ENCODE results near the gene LTN1.
A peak's percentile ranks its signal among the peaks of the same experiment; 100 is the strongest.

LTN1 gene

DNA sequence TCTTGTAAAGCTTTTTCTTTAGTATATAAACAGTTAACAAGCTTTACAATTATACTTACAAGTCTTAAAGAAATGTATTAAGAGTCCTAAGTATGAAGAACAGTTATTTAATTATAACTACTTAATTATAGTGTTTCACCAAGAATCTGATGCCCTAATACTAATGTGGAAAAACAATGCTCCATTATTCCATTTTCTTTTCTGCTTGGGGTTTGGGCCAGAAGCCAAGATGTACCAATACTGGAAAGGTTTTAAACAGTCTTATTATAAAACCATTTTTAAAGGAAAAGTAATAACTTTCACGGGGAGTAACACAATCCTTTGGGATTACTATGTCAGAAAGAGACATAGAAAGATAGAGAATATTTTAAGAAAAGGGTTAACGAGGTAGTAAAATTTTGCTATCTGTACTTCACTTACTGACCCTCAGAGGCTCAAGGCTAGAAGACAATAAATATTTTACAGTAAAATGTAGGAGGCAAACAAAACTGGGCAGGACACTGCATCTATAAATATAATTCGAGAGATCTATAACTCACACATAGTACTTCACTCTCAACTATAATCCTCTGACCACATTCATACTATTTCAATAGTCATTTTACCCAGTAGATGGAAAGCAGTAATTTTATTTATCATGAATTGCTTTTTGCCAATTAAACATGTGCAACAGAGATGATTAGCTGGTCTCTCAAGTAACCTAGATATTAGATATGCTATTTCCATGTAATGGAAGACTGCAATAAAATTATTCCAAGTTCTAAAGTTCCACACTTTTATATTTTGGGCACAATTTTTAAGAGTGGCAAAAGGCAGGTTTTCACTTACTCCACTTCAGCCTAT, 63.9 kb downstream of the LTN1 start:
- no peak for DNase-seq

DNA sequence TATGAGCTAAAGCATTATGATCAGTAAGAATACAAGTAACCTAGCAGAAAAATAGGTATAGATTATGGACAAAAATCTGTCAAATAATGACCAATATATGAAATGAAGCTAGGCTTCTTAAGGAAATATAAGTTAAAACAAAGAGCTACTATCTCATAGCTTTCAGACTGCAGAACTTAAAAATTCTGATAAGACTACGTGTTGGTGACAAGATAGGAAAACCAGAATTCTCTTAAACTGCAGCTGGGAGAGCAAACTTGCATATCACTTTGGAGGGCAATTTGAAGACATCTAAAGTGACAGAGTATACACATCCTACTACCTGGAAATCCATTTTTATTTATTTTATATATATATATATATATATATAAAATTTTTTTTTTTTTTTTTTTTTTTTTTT, 65.5 kb downstream of the LTN1 start:
- no peak for DNase-seq

DNA sequence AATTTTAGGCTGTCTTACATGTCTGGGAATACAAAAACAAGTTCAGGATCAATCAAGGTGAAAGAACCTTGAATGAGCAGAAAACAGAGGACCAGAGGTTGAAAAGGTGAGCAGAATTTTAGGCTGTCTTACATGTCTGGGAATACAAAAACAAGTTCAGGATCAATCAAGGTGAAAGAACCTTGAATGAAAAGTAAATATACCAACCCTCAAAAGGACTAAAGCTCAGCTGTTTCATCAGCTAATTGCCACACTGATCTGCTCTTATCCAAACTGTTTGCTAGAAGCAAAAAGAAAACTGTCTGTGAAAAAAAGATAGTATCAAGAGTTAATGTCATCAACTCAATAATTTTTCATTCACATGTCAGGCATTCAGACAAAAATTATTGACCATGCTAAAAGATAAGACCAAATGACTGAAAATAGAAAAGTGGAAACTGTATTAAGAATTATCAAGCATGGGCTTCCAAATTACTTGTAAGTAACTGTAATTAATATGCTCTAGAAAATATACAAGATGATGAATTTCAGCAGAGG, 69.2 kb downstream of the LTN1 start:
- DNase-seq, result no peak

DNA sequence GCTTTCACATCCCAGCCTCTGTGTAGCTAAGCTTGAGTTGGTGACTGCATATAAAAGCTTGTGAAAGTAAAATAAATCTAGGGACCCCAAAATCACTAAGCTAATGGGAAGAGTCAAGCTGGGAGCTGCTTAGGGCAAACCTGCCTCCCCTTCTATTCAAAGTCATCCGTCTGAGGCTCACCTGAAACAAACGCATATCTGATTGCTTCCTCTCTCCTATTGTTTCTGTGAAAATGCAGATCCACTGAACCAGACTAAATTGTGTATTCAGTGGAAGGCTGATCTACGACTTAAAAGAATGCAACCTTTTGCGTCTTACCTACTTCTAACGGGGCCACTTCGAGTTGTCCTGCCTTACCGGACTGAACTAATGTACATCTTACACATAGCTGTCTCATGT, 70.3 kb downstream of the LTN1 start:
- DNase-seq, result no peak

DNA sequence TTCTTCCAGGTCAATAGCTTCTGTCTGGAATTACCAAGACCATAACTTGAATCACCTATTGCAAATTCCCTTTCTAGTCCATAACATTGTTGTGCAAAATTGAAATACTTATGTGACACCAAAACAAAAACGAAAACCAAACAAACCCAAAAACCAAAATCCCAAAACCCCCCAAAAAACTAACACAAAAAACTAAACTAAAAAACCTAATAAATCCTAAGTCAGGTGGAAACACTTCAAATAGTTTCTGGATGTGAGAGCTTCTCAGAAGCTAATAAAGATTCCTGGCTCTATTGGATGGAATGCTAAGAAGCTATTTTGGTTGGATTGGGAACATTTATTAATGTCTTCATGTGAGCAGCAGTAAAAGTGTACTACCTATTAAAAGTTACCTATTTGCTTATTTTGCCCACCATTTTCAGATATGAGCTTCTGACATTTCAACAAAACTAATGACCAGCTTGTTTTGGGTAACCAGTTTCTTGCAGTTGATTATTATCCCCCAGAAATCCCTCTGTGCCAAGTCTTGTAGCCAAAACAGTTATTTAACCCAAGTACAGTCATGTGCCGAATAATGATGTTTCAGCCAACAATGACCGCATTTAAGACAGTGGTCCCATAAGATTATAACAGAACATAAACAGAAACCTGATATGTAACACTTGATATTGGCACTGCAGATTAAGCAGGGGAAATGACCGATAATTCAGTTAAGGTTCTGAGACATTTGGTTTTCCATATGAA, 76.4 kb downstream of the LTN1 start:
- DNase-seq, result no peak

DNA sequence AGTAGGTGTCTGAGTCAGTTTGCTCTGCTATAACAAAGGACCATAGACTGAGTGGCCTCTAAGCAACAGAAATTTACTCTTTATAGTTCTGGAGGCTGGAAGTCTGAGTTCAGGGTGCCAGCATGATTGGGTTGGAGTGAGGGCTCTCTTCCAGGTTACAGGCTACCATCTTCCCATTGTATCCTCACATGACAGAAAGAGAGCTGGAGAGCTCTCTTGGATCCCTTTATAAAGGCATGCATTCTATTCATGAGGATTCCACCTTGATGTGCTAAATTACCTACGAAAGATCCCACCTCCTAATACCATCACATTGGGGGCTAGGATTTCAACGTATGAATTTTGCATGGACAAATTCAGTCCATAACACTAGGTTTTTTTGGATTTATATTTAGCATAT, 79.6 kb downstream of the LTN1 start:
- no peak for DNase-seq

DNA sequence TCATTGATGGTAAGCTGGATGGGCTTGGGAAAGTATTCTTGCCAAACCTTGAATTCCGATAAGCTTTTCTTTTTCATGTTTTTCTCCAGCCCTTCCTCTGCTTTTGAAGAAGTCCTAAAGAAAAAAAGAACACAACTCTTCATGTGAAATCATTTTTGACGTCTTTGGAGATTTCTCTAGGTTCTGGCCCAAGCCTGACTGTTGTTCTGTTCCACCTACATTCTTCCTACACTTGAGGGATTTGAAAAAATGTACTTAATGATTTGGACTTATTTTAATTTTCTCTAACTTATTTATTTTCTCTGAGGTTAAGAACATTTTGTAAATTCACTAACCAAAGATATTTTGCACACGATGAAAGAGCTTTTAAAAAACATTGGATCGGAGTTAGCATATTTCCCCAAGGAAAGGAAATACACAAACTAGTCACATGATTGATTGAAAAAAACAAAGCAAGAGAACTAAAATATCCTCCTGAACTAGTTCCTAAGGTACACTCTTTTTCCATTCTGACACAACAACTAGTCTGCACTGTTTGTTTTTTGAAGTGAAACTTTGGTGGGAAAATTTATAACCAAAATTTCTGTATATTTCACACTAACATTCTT, 82.3 kb downstream of the LTN1 start:
- no peak for DNase-seq

DNA sequence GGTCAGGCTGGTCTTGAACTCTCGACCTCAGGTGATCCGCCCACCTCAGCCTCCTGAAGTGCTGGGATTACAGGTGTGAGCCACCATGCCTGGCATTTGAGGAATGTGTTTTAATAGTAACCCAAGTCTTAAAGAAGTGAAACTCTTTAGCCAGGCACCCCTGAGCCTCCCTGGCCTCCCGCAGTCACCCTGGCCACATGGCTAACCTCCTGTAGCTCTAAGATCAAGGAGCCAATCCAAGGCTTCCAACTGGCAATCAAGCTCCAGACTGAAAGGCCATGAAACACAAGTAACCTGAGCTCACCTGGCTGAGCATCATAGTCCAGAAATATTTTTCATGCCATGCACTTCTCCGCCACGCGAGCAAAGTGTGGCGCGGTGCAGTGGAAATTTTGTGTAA, 84.3 kb downstream of the LTN1 start:
- no peak for DNase-seq

DNA sequence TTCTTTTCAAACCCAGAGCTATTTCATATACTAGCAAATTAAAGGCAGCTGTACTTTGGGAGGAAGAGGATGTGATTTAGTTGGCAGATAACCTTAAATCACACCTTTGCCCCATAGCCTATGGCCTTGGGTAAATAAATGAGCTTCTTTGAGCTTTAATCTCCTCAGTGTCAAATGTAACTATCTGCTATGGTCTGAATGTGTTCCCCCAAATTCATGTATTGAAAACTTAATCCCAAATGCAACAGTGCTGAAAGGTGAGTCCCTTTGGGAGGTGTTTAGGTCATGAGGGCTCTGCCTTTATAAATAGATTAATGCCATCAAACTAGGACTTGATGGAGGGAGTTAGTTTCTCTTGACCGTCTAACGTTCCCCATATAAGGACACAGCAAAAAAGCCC, 85.8 kb downstream of the LTN1 start:
- no peak for DNase-seq

DNA sequence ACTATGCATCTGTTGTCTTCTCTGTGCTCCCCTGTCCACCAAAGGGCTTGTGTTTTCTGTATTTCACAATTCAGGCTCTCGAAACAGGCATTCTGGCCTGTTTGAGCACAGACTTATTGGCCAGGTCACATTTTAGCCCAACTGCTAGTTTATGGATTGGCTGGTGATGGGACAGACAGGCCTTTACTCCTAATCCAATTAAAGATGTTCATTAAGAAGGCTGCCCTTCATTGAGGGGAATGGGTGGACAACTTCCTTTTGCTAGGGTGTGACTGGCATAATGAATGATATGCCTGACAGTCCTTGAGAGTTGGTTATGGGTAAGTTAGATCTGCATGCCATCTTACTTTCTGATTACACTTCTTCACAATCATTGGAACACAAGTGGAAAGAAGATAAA, 86.4 kb downstream of the LTN1 start:
- DNase-seq, result no peak

DNA sequence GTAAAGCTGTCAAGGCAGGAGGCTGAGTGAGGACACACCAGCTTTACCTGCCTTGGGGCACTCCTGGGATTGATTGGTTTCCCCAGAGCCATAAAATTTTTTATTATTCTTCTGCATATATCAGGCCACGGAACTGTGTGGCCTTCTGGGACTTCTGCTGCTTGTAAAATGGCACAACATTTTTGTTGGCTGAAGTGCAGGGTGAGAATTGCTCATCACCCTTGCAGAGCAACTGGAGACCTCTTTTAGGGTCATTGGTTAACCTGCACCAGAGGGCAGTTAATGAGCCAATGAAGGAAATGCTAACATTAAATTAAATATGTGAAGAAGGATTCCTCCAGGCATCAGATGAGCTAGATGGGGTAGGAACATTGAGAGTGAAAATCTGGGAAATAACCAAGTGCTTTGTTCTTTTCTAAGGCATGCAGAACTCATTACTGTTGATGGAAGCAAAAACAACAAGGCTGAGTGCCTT, 87.7 kb downstream of the LTN1 start:
- no peak for DNase-seq

DNA sequence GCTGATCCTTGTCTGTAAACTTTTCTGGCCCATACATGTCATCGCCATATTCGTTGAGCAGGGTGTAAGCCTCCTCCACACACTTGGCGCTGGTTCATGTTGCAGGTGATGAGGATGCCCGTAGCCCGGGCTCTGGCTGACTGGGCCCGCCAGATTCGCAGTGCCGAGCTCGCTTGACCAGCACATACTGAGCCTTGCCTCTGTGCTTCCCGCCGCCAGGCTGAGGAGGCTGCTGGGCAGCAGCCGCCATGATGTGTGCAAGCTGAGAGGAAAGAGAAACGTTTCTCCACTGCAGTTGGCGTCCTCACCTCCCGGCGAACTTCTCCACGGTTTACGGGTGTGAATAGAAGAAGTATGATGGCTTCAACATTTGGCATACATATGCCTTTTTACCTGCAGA, 89.2 kb downstream of the LTN1 start:
- DNase-seq, result no peak

DNA sequence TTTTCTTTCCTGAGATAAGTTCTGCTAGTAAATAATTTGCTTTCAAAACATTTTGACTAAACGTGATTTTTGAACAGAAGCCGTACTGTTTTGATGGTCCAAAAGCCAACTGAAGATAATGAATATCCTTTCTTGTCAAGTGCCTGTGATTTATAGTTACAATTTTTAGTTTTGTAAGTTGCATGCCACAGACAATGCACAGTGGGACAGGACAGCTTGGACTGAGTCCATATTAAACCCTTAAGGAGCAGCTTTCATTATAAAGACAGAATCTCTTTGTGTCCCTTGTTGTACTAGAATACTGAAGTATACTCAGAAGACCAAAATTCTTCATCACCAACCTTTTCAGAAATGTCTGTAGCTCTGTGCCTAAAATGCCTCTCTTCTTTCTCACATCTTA, 92.2 kb downstream of the LTN1 start:
- DNase-seq, result no peak

DNA sequence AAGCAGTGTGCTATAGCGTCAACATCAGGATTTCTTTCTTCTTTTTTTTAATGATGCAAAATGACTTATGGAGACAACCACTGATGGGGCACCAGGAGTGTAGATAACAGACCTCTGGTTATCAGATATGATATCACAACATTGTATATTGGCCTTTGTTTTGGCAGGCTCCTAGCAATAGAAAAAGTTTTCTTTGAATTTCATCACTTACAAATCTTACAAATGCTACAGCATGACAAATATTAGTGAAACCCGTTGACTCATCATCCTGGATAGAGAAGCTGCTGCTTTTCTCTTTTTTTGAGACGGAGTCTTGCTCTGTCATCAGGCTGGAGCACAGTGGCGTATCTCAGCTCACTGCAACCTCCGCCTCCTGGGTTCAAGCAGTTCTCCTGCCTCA, 92.9 kb downstream of the LTN1 start:
- DNase-seq, result no peak

DNA sequence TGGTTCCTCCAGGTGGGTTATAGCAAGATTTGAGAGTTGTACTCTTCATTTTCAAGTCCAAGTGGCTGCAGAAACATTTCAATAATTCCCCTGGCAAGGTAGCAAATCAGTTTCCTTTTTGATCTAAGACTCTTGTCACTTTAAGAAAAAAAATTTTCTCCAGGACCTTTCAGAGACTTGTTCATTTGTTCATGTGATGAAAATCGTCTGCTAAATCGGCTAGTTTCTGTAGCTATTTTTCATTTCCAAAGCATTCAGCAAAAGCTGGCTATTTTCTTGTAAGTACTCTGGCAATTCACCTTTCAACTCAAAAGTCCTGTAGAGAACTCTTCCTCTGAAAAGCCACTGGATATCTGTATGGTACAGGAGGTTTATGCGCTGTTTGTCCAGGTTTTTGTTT, 93.5 kb downstream of the LTN1 start:
- DNase-seq, result no peak

DNA sequence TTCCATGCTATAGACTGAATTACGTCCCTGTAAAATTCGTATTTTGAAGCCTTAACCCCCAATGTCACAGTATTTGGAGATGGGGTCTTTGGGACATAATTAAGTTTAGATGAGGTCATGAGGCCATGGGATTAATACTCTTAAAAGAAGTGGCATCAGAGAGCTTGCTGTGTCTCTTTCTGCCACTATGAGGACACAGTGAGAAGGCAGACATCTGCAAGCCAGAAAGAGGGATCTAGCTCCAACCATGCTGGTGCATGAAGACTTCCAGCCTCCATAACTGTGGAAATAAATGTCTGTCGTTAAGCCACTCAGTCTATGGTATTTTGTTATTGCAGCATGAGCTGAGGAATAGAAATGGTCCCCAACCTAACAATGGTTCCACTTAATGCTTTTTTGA, 99.0 kb downstream of the LTN1 start:
- DNase-seq, result no peak

DNA sequence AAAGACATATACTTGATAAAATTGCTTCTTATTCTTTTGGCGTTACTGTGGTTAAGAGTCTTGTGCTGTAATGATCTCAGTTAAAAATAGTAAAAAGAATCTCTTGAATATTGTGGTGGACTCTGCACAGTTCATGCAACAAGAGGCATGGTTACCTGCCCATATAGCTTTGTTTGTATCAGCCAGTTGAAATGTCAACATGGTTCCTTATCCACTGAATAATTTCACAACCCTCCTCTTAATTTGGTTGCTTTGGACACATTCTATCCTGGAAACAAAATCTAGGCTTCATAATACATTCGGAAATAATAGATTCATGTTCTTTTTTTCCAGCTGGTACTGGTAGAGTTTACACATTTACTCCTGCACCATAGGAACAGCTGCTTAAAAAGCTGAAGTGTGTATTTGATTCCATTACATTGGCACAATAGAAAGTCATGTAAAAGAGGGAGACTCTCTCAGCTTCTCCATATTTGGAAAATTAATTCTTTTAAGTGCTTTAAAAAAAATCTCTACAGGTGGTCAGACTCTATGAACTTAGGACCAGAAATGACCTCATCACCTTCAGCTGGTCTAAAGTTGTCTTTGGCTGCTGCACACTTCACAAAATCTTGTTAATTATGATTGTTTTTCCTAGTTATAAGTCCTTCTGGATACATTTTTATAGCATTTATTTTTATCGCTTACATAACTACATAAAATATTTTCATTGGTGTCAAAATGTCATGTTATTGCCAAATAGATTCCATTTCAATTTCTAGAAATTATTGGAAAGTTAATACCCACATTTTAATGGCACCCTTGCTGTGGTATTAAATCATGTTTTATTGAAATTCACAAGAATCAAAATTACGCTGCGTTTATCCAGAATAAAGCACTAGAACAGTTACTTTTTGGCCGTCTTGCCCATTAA, 100.2 kb downstream of the LTN1 start:
- no peak for DNase-seq

DNA sequence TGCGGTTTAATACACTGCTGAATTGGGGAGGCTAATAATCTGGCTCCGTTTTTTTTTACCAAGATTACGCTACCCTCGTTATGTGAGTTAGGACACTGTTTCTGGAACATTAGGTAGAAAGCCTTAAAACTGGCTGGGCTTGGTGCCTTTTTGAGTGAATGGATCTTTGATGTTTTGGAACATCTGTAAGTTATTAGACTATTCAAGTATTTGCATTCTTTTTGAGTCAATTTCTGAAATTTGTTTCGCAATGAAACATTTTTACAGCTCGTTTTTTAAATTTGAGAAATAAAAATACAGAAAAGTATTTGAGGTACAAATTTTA, 106.9 kb downstream of the LTN1 start:
- no peak for DNase-seq

DNA sequence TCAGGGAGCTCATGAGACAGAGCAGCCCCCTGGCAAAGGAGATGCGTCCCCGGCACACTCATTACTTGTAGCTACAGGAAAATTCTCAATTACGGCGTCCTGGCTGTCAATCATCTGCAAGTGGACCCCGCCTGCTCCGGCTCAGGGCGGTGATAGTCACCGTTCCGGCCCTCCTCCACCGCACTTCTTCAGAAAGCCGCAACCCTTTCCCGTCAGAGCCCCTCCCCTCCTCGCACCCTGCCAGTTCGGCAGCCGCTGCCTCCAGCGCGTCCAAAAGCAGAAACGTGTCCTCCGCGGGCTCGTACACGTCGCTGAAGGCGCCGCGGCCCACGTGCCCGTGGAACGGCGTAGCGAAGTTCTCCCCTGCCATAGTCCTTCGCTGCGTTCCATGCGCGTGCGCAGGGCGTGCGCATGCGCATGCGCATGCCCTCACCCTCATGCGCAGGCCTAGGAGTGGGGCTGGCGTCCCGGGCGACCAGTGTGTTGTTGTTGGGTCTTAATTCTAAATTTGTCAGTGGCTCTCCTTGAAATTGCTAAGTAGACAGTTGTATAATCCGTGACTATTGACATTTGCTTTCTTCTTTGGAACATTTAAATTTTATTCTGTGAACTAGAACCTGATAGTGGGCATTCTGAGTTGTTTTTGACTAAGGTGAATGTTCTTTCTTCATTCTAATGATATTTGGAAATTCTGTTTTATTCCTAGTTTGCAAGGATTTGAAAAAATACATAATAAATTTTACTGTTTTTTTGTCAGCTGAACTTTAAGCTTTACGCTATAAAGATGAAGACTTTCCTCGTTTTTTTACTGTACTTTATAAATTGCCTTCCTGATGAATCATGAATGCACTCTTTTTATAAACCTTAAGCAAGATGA, 107.5 kb downstream of the LTN1 start:
- DNase-seq, result peak; percentile 96

DNA sequence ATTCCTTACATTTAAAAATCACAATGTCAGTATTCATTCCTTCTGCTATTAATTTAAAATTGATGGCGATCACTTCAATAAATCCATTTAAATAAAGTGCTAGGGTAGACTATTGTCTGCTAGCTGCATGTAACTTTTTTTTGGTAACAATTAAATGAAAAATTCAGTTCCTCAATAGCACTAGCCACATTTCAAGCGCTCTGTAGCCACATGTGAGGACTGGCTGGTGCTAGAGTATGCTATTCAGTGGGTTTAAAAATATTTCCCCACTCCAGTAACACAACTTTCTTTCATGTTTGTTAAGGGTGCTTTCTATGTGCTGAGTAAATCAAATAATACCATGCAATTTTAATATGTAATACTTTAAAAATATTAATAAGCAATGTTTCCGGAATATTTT, 108.2 kb downstream of the LTN1 start:
- no peak for DNase-seq

DNA sequence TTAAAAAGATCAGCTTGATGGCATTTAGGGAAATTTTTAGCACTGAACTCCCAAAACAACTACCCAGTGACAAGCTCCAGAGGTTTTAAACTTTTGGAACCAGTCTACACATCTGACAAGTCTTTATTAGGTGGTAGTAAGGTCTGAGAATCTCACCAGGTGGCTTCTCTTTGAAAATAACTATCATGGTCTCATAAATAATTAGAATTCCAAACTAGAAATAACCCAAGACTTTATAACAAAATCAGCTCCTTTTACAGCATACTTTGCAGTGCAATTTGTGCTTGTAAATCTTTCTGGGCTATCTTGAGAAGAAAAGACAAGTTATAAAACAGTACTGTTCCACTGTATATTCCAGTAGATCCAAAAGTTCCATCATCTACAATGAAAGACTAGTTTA, 108.7 kb downstream of the LTN1 start:
- no peak for DNase-seq

DNA sequence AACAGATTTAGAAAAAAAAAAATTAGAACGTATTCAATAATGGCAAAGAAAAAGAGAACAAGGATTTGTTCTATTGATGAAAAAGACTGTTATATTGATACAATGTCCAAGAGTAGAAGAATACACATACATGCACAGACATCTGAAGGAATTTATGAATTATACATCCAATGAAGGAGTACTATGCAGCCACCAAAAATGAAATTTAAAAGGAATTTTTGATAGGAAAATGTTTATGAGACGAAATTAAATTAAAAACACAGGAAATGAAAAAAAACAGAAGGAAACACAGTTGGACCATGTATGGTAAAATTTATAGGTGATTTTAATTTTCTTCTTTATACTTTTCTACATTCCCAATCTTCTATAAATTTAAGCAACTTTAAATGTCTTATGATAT, 110.3 kb downstream of the LTN1 start:
- DNase-seq, result no peak

Measured in retina (tissue), 1 donor.